Measurements from ENCODE around the gene CCDC57.
A peak's percentile ranks its signal among the peaks of the same experiment; 100 is the strongest.

The CCDC57 gene

DNA sequence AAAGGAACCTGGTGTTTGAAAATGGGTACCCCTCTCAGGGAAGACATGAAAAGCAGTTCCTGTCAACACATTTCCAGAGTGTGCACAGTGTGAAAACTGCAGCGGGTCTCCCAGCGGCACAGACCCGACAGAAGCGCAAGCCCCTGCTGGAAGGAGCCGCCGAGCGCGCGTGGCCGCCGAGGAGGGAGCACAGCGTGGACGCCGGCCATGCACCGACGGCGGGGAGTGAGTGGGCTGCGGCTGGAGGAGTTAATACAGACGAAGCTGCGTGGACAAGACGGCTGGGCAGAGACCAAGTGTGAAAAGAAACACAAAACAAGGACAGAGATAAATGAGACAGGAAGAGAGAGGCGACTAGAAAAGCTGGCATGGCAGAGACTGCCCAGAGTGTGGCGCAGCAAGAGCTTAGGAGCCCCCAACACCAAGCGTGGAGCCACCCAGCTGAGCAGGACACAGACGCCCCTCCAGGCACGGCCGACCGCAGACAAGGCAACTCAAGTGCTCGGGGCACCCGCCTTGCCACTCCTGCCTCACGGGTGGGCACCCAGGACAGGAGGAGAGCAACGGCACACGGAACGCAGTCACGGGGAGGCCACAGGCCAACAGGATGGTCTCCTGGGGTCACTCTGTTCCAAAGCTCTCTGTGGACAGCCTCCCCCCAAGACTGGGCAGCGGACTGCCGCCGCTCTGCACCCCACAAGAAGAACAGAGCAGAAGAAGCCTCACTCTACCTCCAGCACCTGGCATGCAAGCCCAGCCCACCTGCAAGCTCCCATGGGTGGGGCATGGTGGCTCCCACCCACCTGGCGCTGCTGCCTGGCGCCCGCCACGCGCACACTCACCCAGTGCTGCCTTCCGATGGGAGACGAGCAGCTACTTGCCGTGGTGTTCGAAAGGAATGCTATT is 32.7 kb upstream of the CCDC57 start:
- no peak for DNase-seq

DNA sequence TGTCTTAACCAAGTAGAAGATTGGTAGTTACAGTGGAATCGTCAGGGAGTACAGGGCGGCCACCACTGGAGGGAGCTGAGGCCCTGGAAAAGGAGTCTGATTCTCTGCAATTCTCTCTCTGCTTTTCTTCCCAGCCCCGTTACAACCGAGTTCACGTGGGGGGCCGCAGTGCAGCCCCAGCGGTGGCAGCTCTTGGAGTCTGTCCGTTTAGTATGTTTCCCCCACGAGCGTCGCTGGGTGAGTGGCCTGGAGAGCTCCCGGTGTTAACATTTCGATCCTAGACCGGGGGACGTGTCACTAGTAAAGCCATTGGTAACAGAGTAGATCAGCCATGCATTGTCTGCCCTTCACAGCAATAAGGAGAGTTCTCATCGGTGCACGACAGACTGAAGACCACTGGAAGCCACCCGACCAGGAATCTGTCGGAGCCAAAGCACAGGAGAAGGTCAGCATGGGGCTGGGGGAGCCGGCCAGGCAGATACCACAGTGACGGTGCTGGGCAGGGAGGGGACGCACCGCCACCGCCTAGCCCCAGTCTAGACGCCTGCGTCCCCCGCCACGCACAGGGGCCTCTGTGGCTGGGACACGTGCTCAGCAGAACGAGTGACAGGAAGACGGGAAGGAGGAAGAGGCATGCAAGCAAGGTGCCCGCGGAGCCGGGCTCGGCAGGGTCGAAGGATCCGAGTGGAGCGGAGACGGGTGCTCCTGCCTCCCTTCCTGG is 31.9 kb upstream of the CCDC57 start:
- DNase-seq = no peak

GRCh38 chr17:82243648-82244412 is 31.2 kb upstream of the CCDC57 start:
- no peak for DNase-seq

DNA sequence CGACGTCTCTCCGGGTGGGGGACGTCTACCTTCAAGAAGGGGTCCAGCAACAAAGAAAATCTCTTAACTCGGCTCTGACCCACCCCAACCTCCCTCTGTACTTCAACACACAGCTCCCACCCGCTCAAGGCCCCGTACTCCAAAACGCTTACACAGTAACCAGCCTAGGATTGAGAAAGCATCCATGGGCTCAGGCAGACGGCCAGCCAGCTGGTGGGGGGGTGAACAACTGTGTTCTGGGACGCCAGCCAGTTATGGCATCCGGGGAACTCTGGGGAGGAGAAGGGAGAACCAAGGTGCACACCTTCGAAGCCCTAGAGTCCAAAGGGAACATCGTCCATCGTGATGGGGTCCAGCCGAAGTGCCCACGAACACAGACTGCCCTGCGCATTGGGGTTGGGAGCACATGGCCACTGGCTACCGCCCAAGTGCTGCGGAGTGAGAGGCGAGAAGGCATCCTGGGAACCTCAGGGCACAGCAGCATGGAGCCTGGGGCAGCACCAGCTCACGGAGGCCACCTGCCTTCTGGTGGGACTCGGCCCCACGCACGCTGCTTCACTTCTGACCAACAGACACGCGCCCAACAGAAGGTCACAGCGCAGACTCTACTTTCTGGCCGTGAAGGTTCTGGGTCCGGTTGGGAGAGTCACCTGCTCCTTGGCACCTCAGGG is 30.5 kb upstream of the CCDC57 start:
- DNase-seq = peak; percentile 40

DNA sequence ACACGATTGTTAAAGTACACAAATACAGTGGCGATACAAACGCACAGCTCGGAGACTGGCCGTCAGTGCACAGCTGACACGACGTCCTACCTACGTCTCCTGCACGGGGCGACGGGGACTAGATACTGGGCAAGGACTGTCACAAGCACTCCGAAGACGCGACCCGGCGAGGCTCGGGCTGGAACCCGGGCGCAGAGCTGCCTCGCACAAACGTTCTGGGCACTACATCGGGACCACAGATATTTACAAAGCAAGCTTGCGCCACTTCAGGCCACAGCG is 30.0 kb upstream of the CCDC57 start:
- no peak for DNase-seq

DNA sequence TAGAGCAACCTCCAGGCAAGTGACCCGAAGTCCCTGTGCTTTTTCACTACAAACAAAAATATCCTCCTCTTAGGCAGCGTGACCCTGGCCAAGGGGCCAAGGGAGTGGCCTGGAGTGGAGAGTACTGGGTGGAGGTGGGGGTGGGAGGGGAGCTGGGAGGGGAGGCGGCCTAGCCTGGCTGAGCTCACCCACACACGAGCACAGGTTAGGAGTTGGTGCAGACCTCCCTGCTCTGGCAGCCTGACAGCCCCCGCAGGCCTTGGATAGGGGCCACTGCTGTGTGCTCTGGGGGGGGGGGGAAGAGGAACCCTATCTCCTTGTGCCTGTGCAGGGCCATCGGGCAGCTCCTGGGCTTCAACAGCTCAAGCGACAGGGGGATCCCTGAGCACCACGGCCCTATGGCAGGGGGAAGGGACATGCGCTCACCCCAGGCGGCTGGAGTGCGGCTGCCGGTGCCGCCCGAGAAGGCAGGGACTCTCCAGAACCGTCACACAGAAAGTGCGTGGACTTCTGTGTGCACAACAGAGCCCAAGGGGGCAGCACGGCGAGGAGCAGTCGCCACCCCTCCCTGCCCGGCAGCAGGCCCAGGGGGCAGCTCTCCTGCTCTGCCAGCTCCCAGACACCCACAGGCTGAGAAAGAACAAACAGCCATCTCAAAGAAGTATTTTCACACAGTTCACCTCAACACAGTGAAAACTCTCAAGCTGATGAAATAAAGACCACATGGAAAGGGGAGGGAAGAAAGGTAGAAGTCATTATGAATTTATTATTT is 29.5 kb upstream of the CCDC57 start:
- no peak for DNase-seq

DNA sequence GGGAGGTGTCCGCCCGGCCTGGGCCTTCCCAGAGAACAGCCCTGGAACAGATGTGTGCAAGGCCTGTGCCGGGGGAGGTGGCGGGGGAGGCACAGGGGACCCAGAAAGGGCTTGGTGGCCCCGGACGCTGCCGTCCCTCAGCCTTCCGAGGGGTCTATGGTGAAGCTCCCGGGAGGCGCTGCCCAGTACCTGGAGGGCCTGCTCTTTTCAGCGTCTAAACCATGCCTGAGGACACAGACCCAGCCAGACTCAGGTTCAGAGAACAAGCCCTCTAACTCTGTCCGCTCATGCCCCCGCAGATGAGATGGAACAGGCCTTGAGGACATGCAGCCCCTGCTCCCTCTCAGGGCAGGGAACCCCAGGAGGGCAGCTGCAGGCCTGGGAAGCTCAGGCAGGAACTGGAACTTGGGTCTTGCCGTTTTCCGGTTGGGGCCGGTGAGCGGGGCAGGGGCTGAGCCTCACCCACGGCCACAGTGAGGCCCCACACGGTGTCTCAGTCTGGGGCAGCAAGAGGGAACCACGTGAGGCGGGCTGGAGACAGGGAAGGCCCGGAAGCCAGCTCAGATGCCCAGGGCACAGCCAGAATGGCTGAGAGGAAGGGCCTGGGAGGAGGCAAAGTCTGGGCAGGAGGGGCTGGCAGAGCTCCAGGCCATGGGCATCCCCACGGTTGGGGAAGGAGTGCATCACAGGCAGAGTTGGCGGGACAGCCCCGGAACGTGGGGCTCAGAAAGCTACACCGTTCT is 28.7 kb upstream of the CCDC57 start:
- no peak for DNase-seq

DNA sequence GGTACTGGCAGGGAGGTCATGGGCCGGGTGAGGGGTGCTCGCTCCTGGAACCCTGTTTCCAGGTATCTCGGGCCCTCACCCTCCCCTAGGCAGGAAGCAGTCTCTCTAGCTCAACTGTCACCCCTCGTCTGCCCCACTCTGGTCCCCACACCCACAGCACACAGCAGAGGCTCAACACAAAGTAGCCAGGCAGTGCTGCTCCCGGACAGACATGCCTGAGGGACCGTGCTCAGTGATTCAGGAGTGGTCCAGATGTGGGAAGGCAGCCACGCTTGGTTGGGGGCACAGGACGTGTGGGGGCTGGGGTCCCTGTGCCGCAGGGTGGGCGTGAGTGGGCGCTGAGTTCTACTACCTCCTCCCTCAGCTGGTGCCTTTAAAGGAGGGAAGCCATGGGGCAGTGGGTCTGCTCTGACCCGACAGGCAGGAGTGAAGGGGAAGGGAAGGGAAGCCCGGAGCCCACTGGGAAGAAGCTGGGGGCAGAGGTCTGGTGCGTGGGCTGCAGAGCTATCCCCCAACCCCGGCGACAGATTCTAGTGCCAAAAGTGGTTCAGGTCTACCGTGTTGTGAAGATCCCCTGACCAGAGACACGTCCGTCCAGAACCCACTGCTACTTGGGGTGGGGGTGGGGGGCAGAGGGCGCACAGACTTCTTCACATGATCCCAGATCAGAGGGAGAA is 28.0 kb upstream of the CCDC57 start:
- no peak for DNase-seq

- DNase-seq = peak; percentile 40
These were observed 27.4 kb upstream of the CCDC57 start for GRCh38 chr17:82239926-82240505.

GRCh38 chr17:82239401-82239925 is 26.8 kb upstream of the CCDC57 start:
- no peak for DNase-seq

DNA sequence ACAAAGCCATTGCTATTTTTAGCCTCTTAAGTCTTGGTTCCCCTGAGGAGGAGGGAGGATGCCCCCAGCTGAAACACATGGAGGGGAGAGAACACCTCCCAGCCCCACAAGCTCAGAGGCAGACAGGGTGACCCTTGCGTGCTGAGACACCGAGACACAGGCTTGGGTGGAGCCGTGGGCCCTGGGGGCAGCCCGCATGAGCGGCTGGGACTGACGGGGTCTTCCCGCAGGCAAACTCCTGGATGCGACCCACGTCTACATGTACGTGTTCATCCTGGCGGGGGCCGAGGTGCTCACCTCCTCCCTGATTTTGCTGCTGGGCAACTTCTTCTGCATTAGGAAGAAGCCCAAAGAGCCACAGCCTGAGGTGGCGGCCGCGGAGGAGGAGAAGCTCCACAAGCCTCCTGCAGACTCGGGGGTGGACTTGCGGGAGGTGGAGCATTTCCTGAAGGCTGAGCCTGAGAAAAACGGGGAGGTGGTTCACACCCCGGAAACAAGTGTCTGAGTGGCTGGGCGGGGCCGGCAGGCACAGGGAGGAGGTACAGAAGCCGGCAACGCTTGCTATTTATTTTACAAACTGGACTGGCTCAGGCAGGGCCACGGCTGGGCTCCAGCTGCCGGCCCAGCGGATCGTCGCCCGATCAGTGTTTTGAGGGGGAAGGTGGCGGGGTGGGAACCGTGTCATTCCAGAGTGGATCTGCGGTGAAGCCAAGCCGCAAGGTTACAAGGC is 26.0 kb upstream of the CCDC57 start:
- no peak for DNase-seq

DNA sequence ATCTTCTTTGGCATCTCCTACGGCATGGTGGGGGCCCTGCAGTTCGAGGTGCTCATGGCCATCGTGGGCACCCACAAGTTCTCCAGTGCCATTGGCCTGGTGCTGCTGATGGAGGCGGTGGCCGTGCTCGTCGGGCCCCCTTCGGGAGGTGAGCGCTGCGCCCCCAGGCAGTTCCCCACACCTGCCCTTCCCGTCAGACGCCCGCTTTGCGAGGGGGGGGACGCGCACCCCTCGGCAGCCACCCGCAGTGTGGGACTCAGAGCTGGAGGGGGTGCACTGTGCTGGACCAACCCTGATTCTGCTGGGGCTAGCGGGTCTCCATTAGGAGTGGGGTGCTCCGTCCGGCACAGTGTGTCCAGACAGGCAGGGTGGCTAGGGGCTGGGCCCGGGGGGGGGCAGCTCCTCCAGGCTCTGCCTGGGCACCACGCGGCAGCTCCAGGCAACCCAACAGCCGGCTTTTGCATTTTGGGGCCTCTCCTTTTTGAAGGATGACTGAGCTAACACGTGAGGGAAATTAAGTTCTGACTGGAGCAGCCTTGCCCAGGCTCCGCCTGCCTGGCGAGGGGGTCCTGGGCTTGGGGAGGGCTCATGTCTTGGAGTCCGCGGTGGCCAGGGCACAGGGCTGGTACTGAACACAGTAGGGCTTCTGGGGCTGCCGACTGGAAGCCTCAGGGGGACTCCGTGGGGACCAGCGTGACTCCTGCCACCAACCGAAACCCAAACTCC is 25.3 kb upstream of the CCDC57 start:
- no peak for DNase-seq

DNA sequence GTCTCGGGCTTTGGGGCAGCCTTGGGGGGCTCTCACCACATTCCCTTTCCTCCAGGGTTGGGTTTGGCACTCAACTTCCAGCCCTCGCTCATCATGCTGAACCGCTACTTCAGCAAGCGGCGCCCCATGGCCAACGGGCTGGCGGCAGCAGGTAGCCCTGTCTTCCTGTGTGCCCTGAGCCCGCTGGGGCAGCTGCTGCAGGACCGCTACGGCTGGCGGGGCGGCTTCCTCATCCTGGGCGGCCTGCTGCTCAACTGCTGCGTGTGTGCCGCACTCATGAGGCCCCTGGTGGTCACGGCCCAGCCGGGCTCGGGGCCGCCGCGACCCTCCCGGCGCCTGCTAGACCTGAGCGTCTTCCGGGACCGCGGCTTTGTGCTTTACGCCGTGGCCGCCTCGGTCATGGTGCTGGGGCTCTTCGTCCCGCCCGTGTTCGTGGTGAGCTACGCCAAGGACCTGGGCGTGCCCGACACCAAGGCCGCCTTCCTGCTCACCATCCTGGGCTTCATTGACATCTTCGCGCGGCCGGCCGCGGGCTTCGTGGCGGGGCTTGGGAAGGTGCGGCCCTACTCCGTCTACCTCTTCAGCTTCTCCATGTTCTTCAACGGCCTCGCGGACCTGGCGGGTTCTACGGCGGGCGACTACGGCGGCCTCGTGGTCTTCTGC is 24.6 kb upstream of the CCDC57 start:
- DNase-seq = no peak

DNA sequence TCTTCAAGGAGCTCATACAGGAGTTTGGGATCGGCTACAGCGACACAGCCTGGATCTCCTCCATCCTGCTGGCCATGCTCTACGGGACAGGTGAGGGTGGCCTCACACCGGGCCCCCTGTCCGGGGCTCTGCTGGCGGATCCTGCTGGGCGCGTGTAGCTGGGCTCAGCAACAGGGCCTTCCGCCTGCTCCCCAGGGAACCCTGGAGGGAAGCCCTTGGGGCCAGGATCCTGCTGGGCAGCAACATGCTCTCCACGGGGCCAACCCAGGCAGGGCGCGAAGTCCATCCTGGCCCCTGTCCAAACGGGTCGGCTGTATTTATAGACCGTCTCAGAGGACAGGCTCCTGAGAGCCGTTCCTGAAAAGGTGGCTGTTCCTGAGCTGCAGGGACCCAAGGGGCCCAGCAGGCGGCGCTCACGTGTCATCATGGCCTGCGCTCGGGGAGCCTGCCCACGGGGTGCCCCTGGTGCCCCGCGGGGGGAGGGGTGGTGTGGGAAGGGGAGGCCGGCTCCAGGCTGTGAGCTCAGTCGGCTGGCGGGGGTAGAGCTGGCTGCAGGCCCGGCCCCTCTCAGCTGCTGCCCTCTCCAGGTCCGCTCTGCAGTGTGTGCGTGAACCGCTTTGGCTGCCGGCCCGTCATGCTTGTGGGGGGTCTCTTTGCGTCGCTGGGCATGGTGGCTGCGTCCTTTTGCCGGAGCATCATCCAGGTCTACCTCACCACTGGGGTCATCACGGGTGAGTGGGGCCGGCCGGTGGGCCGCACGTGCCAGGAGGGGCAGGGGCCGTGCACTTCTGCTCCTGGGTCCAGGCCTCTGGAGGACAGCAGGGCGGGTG is 23.7 kb upstream of the CCDC57 start:
- DNase-seq = peak; percentile 49

DNA sequence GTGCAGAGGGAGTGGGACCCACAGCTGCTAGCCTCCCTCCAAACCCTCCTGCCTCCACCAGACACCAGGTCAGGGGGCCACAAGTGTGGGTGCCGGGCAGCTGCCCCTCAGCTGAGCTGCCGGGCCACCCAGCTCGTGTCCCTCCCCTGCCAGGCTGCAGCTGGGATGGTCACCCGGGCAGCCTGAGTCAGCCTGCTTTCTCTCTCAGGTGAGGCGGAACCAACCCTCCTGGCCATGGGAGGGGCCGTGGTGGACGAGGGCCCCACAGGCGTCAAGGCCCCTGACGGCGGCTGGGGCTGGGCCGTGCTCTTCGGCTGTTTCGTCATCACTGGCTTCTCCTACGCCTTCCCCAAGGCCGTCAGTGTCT is 23.1 kb upstream of the CCDC57 start:
- no peak for DNase-seq

- DNase-seq = no peak
These were observed 22.6 kb upstream of the CCDC57 start for GRCh38 chr17:82235056-82235774.

All from NCI-H446 treated with DMSO at 0.1 percent for 48 hours (cell line).